ENCODE data around the gene MLLT3. TPM values are rescaled to one million over a fixed set of nuclear protein-coding genes. Genes with fewer than 3 reads are reported as not detected.

Gene MLLT3
- total RNA-seq, 3 donors from 2014 or later (not counting 1 experiment from before 2014, with no cell fraction given) = 24.3 to 26.6 (median 25.2) TPM

- Histone ChIP-seq H3K27me3 (ENCODE audit: control insufficient read depth, insufficient read depth, low read length) (no peaks in the 10 kb centered on the region), H3K9me3 (ENCODE audit: control insufficient read depth, insufficient read depth, low read length) (no peaks in the 10 kb centered on the region), H3K27ac (ENCODE audit: low read length) (no peak overlapping the region), H3K4me1 (ENCODE audit: control insufficient read depth, insufficient read depth, low read length) (peaks cover 22% of the 10 kb centered on the region), H3K36me3 (ENCODE audit: control insufficient read depth, insufficient read depth, low read length) (no peaks in the 10 kb centered on the region), H3K4me3 (ENCODE audit: low read length) (peak overlapping the region; percentile 92)
- Mint-ChIP-seq H3K27ac (peak overlapping the region; percentile 83 to 84), H3K4me1 (peaks cover 35 to 36% of the 10 kb centered on the region in 2 donors), H3K27me3 (ENCODE audit: low read depth in 2 of 2) (peaks cover 0 to 6% of the 10 kb centered on the region in 2 donors), H3K4me3 (peak overlapping the region; percentile 95), H3K36me3 (no peaks in the 10 kb centered on the region), H3K9me3 (no peaks in the 10 kb centered on the region)
- 7% methylated on average over 12 of the region's 21 CpGs for WGBS (ENCODE audit: insufficient coverage)
- peak; percentile 69 for TF ChIP-seq CTCF (IDR thresholded peaks at IDR 0.05)
- intact Hi-C loops (cut with micrococcal nuclease) = loop anchor here (1.0 to 10.0 kb wide), 5 partner anchors 260 to 487 kb away; partner anchors contain the start of gene HACD4
- ATAC-seq = no peak
- DNase-seq = peak in 1 of 2 donors; percentile 83
Measured at GRCh38 chr9:20624201-20625002, 2.1 kb upstream of the MLLT3 start.

DNA sequence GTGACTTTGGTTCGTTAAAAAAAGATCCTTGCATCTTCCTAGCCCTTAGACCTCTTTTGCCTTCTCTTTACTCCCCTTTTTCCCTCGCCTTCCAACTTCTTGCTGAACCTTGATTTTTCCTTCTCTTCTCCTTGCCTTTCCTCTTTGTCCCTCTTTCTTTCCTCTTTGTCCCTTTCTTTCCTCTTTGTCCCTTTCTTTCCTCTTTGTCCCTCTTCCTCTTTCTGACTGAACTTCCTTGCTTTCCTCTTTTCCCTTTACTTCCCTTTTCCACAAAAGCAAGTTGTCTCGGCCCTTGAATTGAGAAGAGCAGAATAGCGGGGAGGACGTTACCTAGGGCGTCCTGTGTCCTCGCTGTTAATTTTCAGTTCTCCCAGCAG, 1.4 kb upstream of the MLLT3 start:
- ATAC-seq (no peak), DNase-seq (peak in 1 of 2 donors; percentile 29)
- Mint-ChIP-seq H3K27ac (peak overlapping the region; percentile 83 to 84), H3K27me3 (ENCODE audit: low read depth in 2 of 2) (no peaks in the 10 kb centered on the region), H3K36me3 (no peaks in the 10 kb centered on the region), H3K4me3 (peak overlapping the region; percentile 95), H3K9me3 (no peaks in the 10 kb centered on the region), H3K4me1 (peaks cover 35 to 41% of the 10 kb centered on the region in 2 donors)
- 1% methylated on average over 7 of the region's 7 CpGs for WGBS (ENCODE audit: insufficient coverage)
- no peak for TF ChIP-seq CTCF (IDR thresholded peaks at IDR 0.05)
- H3K4me1 ChIP-seq (ENCODE audit: control insufficient read depth, insufficient read depth, low read length) = peaks cover 22% of the 10 kb centered on the region
- H3K9me3 ChIP-seq (ENCODE audit: control insufficient read depth, insufficient read depth, low read length) = no peaks in the 10 kb centered on the region
- peak overlapping the region; percentile 42 for H3K27ac ChIP-seq (ENCODE audit: low read length)
- peak overlapping the region; percentile 92 for H3K4me3 ChIP-seq (ENCODE audit: low read length)
- no peaks in the 10 kb centered on the region for H3K36me3 ChIP-seq (ENCODE audit: control insufficient read depth, insufficient read depth, low read length)
- H3K27me3 ChIP-seq (ENCODE audit: control insufficient read depth, insufficient read depth, low read length) = no peaks in the 10 kb centered on the region
- intact Hi-C loops (cut with micrococcal nuclease) = loop anchor here (1.0 to 10.0 kb wide), 6 partner anchors 61 to 697 kb away; partner anchors contain the start of genes FOCAD and HACD4

DNA sequence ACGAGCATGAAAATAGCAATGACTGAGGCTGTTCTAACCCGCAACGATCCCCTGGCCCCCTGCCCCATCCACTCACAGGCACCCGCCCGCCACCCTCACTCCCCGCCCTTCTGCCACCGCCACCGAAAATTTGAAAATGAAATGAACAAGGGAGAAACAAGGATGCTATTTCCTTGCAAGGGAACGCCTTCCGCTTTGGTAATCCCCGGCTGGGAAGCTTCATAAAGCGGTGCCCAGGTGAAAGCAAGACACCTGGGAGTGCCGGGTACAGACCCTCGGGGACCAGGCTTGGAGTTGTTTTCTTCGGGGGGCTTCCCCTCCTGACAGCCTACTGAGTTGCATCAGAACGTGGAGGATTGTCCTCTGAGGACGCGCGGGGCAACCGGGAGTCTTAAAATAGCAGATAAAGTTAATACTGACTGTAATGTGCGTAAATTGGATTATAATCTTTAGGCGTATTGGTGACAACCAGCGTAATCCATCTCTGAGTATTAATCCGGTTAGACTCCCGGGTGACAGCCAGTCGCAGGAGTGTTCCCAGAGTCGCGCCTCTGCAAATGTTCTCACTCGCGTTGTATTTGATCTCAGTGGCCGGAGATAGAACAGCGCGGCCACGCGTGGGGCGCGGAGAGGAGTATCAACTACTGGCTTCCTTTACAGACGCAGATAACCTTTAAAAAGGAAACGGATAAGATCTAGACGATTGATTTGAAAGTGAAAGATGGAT, 885 bp upstream of the MLLT3 start:
- under 1% methylated on average over 39 of the region's 40 CpGs for WGBS (ENCODE audit: insufficient coverage)
- intact Hi-C loops (cut with micrococcal nuclease) = loop anchor here (1.0 to 10.0 kb wide), 5 partner anchors 61 to 696 kb away; partner anchors contain the start of genes FOCAD and HACD4
- H3K4me3 ChIP-seq (ENCODE audit: low read length) = peak overlapping the region; percentile 92
- H3K27ac ChIP-seq (ENCODE audit: low read length) = peak overlapping the region; percentile 42
- Mint-ChIP-seq H3K36me3 (no peaks in the 10 kb centered on the region), H3K27me3 (ENCODE audit: low read depth in 2 of 2) (no peaks in the 10 kb centered on the region), H3K4me1 (peaks cover 40 to 41% of the 10 kb centered on the region in 2 donors), H3K9me3 (no peaks in the 10 kb centered on the region), H3K4me3 (peak overlapping the region; percentile 95), H3K27ac (peak overlapping the region; percentile 83 to 84)
- peaks cover 22% of the 10 kb centered on the region for H3K4me1 ChIP-seq (ENCODE audit: control insufficient read depth, insufficient read depth, low read length)
- H3K27me3 ChIP-seq (ENCODE audit: control insufficient read depth, insufficient read depth, low read length) = no peaks in the 10 kb centered on the region
- no peak for TF ChIP-seq CTCF (IDR thresholded peaks at IDR 0.05)
- ATAC-seq (peak; percentile 24 to 51 (median 32)), DNase-seq (peak; percentile 50 to 84)
- H3K36me3 ChIP-seq (ENCODE audit: control insufficient read depth, insufficient read depth, low read length) = no peaks in the 10 kb centered on the region
- no peaks in the 10 kb centered on the region for H3K9me3 ChIP-seq (ENCODE audit: control insufficient read depth, insufficient read depth, low read length)
